Sigmoid colon (tissue), 7 donors: Measurements from ENCODE around the gene SOAT2. TPM values are rescaled to one million over a fixed set of nuclear protein-coding genes. Genes with fewer than 3 reads are reported as not detected.

ENCODE experiments used
- DNase-seq: peaks from one replicate; pipeline ENCODE4 v3.0.0-alpha.2; 2019
- H3K27ac ChIP-seq, 4 donors: fragments of 200-600 bp; sonication (generic); one replicate each; pipeline ENCODE4 v1.5.1; 2016 to 2019; ENCODE audit warnings: mild to moderate bottlenecking in 1 of 4
- H3K27me3 ChIP-seq, 3 donors: fragments of 200-600 bp; sonication (generic); one replicate each; pipeline ENCODE4 v1.5.1; 2019; ENCODE audit warnings: mild to moderate bottlenecking in 1 of 3
- H3K36me3 ChIP-seq, 4 donors: fragments of 200-600 bp; sonication (generic); one replicate each; pipeline ENCODE4 v1.5.1; 2016 to 2019
- H3K4me1 ChIP-seq, 4 donors: fragments of 200-600 bp; sonication (generic); one replicate each; pipeline ENCODE4 v1.5.1; 2017 to 2019
- H3K4me3 ChIP-seq, 4 donors: fragments of 200-600 bp; sonication (generic); one replicate each; pipeline ENCODE4 v1.5.1; 2017 to 2019; ENCODE audit warnings: mild to moderate bottlenecking in 2 of 4, moderate library complexity in 1 of 4
- H3K9me3 ChIP-seq, 4 donors: fragments of 200-600 bp in 3 of 4; sonication (generic) in 3 of 4; one replicate each; pipeline versions ENCODE4 v1.5.1 to v1.6.1; 2013 to 2019
- EP300 ChIP-seq, 4 donors: sonication (generic); formaldehyde crosslinking; IDR thresholded peaks; one replicate each; pipeline ENCODE4 v1.6.1; 2017; ENCODE audit warnings: antibody characterized with exemption in 4 of 4
- POLR2A ChIP-seq, 2 donors: fragments of 450-650 bp; IDR thresholded peaks; one replicate each; pipeline ENCODE4 v1.6.1; 2016; ENCODE audit warnings: antibody characterized with exemption in 2 of 2, mild to moderate bottlenecking in 2 of 2, moderate library complexity in 2 of 2
- POLR2AphosphoS5 ChIP-seq, 4 donors: sonication (generic); formaldehyde crosslinking; IDR thresholded peaks; one replicate each; pipeline ENCODE4 v1.6.1; 2017; ENCODE audit warnings: antibody characterized with exemption in 4 of 4
- WGBS, 2 donors: extraction: QIAGEN DNeasy Blood & Tissue Kit; methylation state at CpG; one replicate each; pipeline ENCODE4 v1.1.7; 2013; 5-methylcytosine and 5-hydroxymethylcytosine counted together
- intact Hi-C: fragments of 100-400 bp; cut with DNase I; formaldehyde crosslinking; loops from one replicate; pipeline ENCODE4 v1.15.1; 2023
- polyA plus RNA-seq, 3 donors: library from polyadenylated mRNA; stranded (reverse); fragments of 200-250 nt; gene quantifications; one replicate each; pipeline ENCODE4 v1.2.3, GENCODE V29; 2013
- total RNA-seq, 4 donors: library from RNA; depleted of rRNA; stranded (reverse); fragments of >200 nt; gene quantifications; one replicate each; pipeline ENCODE4 v1.1.0, GENCODE V29; 2016
- TF ChIP-seq, protein P1 (sequence below), 4 experiments: fragments of 450-650 bp in 3 of 4; fragments of 200-600 bp in 1 of 4; IDR thresholded peaks; one replicate each; pipeline ENCODE4 v1.5.1; 2016 to 2019; ENCODE audit warnings: antibody characterized with exemption in 4 of 4, mild to moderate bottlenecking in 3 of 4, moderate library complexity in 2 of 4
- donor health status: healthy with polysubstance abuse.
- donor health status: Bipolar disorder and iron deficiency.
- donor health status: healthy.

Gene SOAT2
- total and polyA plus RNA-seq, 7 donors, result 0.09 to 0.55 (median 0.41) TPM; not detected in 4

DNA sequence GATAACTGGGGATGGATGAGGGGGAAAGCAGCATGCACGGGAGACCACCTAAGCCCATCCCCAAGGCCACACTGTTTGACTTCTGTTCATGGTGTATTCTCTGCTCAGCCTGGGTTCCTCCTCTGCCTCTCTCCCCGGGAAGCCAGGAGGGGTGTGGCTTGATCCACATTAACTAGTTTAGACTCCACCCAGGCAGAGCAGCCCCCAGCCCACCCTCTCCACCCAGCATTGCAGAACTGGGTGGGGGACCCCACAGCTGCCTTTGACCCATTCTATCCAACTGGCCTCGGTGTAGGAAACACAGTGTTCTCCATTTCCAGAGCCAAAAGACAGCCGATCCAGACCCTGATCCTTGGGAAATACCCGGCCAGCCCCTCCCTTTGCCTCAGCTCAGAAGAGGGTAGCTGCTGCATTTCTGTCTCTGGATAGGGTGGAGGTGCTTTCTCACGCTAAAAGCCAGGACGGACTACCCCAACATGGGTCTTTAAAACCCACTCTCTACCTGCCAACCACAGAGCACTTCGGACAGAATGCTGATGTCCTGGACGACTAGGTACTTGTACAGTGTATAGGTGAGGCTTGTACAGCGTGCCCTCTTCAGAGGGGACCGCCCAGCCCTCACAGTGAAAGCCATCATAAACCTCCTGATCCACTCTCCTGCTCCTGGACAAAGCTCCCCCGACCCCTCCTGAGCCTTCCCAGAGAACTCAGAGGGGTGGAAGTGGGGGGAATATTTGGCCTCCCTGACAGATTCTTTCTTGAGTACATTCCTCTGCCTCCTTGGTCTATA lies 33.5 kb upstream of the SOAT2 start:
- H3K27me3 ChIP-seq, result no peaks in the 10 kb centered on the region
- H3K36me3 ChIP-seq, result peaks cover 0 to 74% (median 18%) of the 10 kb centered on the region in 4 donors
- intact Hi-C loops, result loop anchor here (5.0 kb wide), 1 partner anchor 127 kb away; no protein-coding TSS in a partner anchor
- H3K27ac ChIP-seq, result peak overlapping the region; percentile 37 to 83 (median 60)
- H3K9me3 ChIP-seq, result no peaks in the 10 kb centered on the region
- 78 to 79% methylated on average over 12 of the region's 12 CpGs for WGBS, 2 donors
- peaks cover 0 to 70% (median 54%) of the 10 kb centered on the region in 4 donors for H3K4me1 ChIP-seq
- DNase-seq, result peak; percentile 87
- no peak overlapping the region for H3K4me3 ChIP-seq
- peak in 2 of 4 donors; percentile 19 to 29 for TF ChIP-seq POLR2AphosphoS5 (IDR thresholded peaks at IDR 0.05)
- TF ChIP-seq, protein P1, sequence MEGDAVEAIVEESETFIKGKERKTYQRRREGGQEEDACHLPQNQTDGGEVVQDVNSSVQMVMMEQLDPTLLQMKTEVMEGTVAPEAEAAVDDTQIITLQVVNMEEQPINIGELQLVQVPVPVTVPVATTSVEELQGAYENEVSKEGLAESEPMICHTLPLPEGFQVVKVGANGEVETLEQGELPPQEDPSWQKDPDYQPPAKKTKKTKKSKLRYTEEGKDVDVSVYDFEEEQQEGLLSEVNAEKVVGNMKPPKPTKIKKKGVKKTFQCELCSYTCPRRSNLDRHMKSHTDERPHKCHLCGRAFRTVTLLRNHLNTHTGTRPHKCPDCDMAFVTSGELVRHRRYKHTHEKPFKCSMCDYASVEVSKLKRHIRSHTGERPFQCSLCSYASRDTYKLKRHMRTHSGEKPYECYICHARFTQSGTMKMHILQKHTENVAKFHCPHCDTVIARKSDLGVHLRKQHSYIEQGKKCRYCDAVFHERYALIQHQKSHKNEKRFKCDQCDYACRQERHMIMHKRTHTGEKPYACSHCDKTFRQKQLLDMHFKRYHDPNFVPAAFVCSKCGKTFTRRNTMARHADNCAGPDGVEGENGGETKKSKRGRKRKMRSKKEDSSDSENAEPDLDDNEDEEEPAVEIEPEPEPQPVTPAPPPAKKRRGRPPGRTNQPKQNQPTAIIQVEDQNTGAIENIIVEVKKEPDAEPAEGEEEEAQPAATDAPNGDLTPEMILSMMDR (IDR thresholded peaks at IDR 0.05), result no peak
- no peak for TF ChIP-seq EP300 (IDR thresholded peaks at IDR 0.05)

DNA sequence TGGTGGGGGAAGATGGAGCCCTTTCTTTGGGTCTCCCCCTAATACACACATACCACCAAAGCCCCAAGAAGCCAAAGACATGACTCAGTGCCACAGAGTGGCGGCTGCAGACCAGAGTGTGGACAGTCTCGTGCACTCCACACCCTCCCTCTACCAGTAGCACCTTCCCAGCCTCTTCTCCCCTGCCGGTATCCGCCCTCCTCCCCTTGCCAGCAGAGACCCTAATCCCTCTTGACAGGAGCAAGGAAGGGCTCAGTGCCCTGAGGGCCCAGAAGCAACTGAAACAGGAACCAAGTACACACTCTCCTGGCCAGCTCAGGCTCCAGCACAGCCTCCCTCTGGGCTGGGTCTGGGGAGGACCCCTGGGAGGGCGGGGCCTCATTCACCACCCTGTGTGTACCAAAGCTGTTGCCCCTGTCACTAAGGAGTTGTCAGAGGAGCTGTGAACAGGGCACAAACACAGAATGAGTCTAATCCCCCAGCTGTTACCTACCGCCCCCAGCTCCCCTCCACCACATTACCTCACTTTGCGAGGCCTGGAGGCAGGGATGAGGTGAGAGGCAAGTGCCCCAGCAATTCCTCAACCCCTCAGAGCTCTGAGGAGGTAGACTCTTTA lies 32.3 kb upstream of the SOAT2 start:
- peaks cover 0 to 65% (median 52%) of the 10 kb centered on the region in 4 donors for H3K4me1 ChIP-seq
- intact Hi-C loops, result no loop called here
- 87 to 91% methylated on average over 7 of the region's 7 CpGs for WGBS, 2 donors

DNA sequence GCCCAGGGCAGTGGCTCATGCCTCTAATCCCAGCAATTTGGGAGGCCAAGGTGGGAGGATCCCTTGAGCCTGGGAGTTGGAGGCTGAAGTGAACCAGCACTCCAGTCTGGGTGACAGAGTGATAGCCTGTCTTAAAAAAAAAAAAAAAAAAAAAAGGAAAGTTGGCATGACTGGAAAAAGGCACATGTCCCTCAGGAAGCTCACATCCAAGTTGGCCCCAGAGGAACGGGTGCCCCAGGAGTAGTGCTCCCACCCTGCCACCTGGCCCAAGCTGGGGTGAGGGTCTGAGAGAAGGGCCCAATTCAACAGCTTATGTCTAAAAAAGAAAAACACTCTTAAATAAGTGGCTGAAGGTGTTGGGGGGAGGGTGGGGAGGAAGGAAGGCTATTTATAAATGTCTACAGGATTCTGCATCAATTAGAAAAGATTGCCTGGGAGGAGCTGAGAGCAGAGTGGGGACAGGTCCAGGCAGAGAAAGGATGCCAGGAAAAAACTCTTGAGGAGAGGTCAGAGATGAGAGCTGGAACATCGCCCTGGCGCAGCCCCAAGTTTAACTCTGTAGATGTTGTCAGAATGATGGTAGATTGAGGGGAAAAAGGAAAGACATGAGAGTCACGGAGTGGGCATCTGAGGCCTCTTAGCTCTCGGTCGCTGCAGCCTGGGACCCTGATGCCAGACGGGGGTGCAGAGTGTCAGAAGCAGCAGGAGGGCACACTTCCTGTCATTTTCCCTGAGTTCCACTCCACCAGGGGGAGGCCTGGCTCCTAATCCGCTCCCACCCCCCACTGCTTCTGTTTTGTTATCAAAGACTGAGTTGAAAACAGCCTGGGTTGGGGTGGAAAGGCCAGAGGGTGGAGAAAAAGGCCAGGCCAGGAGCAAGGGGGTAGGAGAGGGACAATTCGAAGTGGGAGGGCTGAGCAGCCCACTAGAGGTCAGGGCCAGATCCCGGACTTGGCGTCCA lies 31.4 kb upstream of the SOAT2 start:
- Histone ChIP-seq H3K4me3 (no peak overlapping the region), H3K4me1 (peaks cover 0 to 59% (median 48%) of the 10 kb centered on the region in 4 donors), H3K27me3 (no peaks in the 10 kb centered on the region), H3K36me3 (peaks cover 4 to 78% (median 24%) of the 10 kb centered on the region in 4 donors), H3K9me3 (no peaks in the 10 kb centered on the region), H3K27ac (peak overlapping the region; percentile 62 to 83 (median 71))
- intact Hi-C loops, result no loop called here
- DNase-seq, result peak; percentile 95
- 75 to 84% methylated on average over 11 of the region's 11 CpGs for WGBS, 2 donors
- peak in 2 of 4 donors; percentile 40 to 43 for TF ChIP-seq POLR2AphosphoS5 (IDR thresholded peaks at IDR 0.05)
- TF ChIP-seq EP300 (IDR thresholded peaks at IDR 0.05), result no peak

More for the DNA sequence above, 32.3 kb upstream of the SOAT2 start:
- no peak for TF ChIP-seq POLR2A (IDR thresholded peaks at IDR 0.05)
- no peak for TF ChIP-seq POLR2AphosphoS5 (IDR thresholded peaks at IDR 0.05)
- TF ChIP-seq, protein P1 (IDR thresholded peaks at IDR 0.05), result no peak
- TF ChIP-seq EP300 (IDR thresholded peaks at IDR 0.05), result no peak
- no peaks in the 10 kb centered on the region for H3K9me3 ChIP-seq
- peak overlapping the region; percentile 62 to 83 (median 71) for H3K27ac ChIP-seq
- H3K36me3 ChIP-seq, result peaks cover 4 to 76% (median 20%) of the 10 kb centered on the region in 4 donors
- DNase-seq, result peak; percentile 61
- H3K27me3 ChIP-seq, result no peaks in the 10 kb centered on the region
- no peak overlapping the region for H3K4me3 ChIP-seq

DNA sequence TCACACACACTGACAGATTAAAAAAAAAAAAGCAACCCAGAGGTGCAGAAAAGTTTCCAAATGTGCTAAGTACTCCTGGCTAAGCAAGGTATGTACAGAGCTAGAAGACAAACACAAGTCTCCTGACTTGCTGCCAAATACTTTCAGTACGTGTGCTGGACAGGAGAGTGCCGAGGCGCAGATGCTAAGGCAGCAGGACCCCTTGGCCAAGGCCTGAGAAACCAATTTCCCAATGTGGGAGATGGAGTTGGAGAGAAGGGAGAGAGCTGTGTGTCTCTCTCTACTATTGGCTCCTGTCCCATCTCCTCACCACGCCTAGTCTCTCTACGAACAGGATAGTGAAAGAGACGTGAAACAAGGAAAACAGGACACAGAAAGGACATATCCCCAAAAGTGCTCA lies 29.4 kb upstream of the SOAT2 start:
- peaks cover 4 to 66% (median 18%) of the 10 kb centered on the region in 4 donors for H3K36me3 ChIP-seq
- no peak overlapping the region for H3K4me3 ChIP-seq
- peak; percentile 89 for DNase-seq
- intact Hi-C loops, result no loop called here
- 54 to 73% methylated on average over 6 of the region's 6 CpGs for WGBS, 2 donors
- no peak for TF ChIP-seq POLR2A (IDR thresholded peaks at IDR 0.05)
- TF ChIP-seq, protein P1 (IDR thresholded peaks at IDR 0.05), result no peak
- TF ChIP-seq POLR2AphosphoS5 (IDR thresholded peaks at IDR 0.05), result peak in 1 of 4 donors; percentile 11
- TF ChIP-seq EP300 (IDR thresholded peaks at IDR 0.05), result no peak
- no peaks in the 10 kb centered on the region for H3K27me3 ChIP-seq
- peak overlapping the region; percentile 59 to 83 (median 64) for H3K27ac ChIP-seq
- no peaks in the 10 kb centered on the region for H3K9me3 ChIP-seq
- H3K4me1 ChIP-seq, result peaks cover 0 to 72% (median 59%) of the 10 kb centered on the region in 4 donors
